Gastrocnemius medialis (tissue), 4 donors: ENCODE measurements around the gene ABCF2.

ENCODE experiments used
- CTCF ChIP-seq, 5 experiments: fragments of 450-650 bp in 3 of 5; fragments of 200-600 bp in 2 of 5; sonication (generic) in 2 of 5; IDR thresholded peaks in 4 of 5; conservative IDR thresholded peaks in 1 of 5; 1 replicate in 4 of 5; 2 replicates in 1 of 5; pipeline ENCODE4 v1.5.1; 2016 to 2019; ENCODE audit warnings: antibody characterized with exemption in 5 of 5, mild to moderate bottlenecking in 3 of 5, moderate library complexity in 3 of 5
- POLR2A ChIP-seq, 2 donors: fragments of 450-650 bp; IDR thresholded peaks; one replicate each; pipeline ENCODE4 v1.6.1; 2017; ENCODE audit warnings: antibody characterized with exemption in 2 of 2, mild to moderate bottlenecking in 2 of 2, moderate library complexity in 2 of 2

- TF ChIP-seq CTCF (IDR thresholded peaks at IDR 0.05 in 4 of 5, conservative IDR thresholded peaks at IDR 0.05 in 1 of 5), result no peak
- no peak for TF ChIP-seq POLR2A (IDR thresholded peaks at IDR 0.05)
Measured at GRCh38 chr7:151202836-151203235, 24.2 kb downstream of the ABCF2 start.
